SU-DHL-6 (cell line): Measurements from ENCODE around the gene GPC3.

Experiments
- H2AFZ ChIP-seq: fragments of 200-600 bp; sonication (generic); 2 replicates; pipeline ENCODE4 v1.6.1; 2014; ENCODE audit warnings: low read depth, mild to moderate bottlenecking, moderate library complexity, mixed read lengths, antibody characterized with exemption, low read length; ENCODE audit not compliant: severe bottlenecking
- H3F3A ChIP-seq: fragments of 200-600 bp; shearing (Covaris generic); 2 replicates; pipeline ENCODE4 v1.6.0; 2016; ENCODE audit warnings: antibody characterized with exemption, mild to moderate bottlenecking; ENCODE audit not compliant: insufficient read depth
- H3K27ac ChIP-seq: fragments of 200-600 bp; sonication (generic); 2 replicates; pipeline ENCODE4 v1.5.1; 2016; ENCODE audit warnings: low read depth, mild to moderate bottlenecking, low read length, moderate library complexity, mixed read lengths
- H3K27me3 ChIP-seq: fragments of 200-600 bp; sonication (generic), shearing (Covaris generic); 2 replicates; pipeline ENCODE4 v1.6.0; 2014; ENCODE audit warnings: mild to moderate bottlenecking, low read length
- H3K36me3 ChIP-seq: fragments of 200-600 bp; sonication (generic); 2 replicates; pipeline ENCODE4 v1.6.1; 2014; ENCODE audit warnings: mild to moderate bottlenecking, low read length, mixed read lengths
- H3K4me2 ChIP-seq: fragments of 300-600, 200-600 bp; shearing (Covaris generic), sonication (generic); 2 replicates; pipeline ENCODE4 v1.6.0; 2014; ENCODE audit warnings: low read length, low read depth, mild to moderate bottlenecking; ENCODE audit not compliant: poor library complexity, severe bottlenecking
- H3K4me3 ChIP-seq: fragments of 200-600 bp; sonication (generic); 2 replicates; pipeline ENCODE4 v1.5.1; 2014; ENCODE audit warnings: antibody characterized with exemption, low read length, mild to moderate bottlenecking, mixed read lengths; ENCODE audit not compliant: insufficient read depth, poor library complexity, severe bottlenecking
- H3K79me2 ChIP-seq: fragments of 200-600 bp; sonication (generic); 2 replicates; pipeline ENCODE4 v1.6.1; 2014; ENCODE audit warnings: mild to moderate bottlenecking, low read length, moderate library complexity; ENCODE audit not compliant: insufficient read depth
- H3K9ac ChIP-seq: fragments of 200-600 bp; sonication (generic); 2 replicates; pipeline ENCODE4 v1.7.0; 2014; ENCODE audit warnings: mild to moderate bottlenecking, low read length
- H3K9me2 ChIP-seq: fragments of 200-600 bp; sonication (generic); replicated peaks from 2 replicates; pipeline ENCODE4 v1.6.1; 2014; ENCODE audit warnings: low read length; ENCODE audit not compliant: insufficient read depth
- H3K9me3 ChIP-seq: fragments of 200-600 bp; sonication (generic); 2 replicates; pipeline ENCODE4 v1.6.1; 2014; ENCODE audit warnings: low read length, mixed read lengths; ENCODE audit not compliant: insufficient read depth
- H4K20me1 ChIP-seq: fragments of 200-600 bp; sonication (generic); 2 replicates; pipeline ENCODE4 v1.6.1; 2014; ENCODE audit warnings: low read depth, mild to moderate bottlenecking, antibody characterized with exemption, low read length, moderate library complexity, mixed read lengths
- CTCF ChIP-seq: fragments of 200-600 bp; sonication (generic); IDR thresholded peaks from one replicate; pipeline ENCODE4 v1.5.1; 2017; ENCODE audit warnings: antibody characterized with exemption, mild to moderate bottlenecking, low read length, moderate library complexity; ENCODE audit not compliant: insufficient read depth, poor library complexity, severe bottlenecking
- EZH2phosphoT487 ChIP-seq: fragments of 200-600 bp; sonication (generic), shearing (Covaris generic); conservative IDR thresholded peaks from 2 replicates; pipeline ENCODE4 v1.6.1; 2018; ENCODE audit warnings: mild to moderate bottlenecking, antibody characterized with exemption, low read length, moderate library complexity, mixed read lengths

The GPC3 gene

GRCh38 chrX:134025986-134026545 lies 40.7 kb upstream of the GPC3 start:
- Histone ChIP-seq H3K79me2 (no peaks in the 10 kb centered on the region), H3K9ac (no peak overlapping the region), H3K9me3 (no peaks in the 10 kb centered on the region), H3K4me3 (no peak overlapping the region), H3K9me2 (no peaks in the 10 kb centered on the region), H4K20me1 (no peaks in the 10 kb centered on the region), H2AFZ (no peak overlapping the region), H3K27ac (no peak overlapping the region), H3K36me3 (no peaks in the 10 kb centered on the region), H3K4me2 (no peak overlapping the region), H3F3A (no peaks in the 10 kb centered on the region), H3K27me3 (no peaks in the 10 kb centered on the region)
- TF ChIP-seq EZH2phosphoT487, result no peak
- TF ChIP-seq CTCF, result no peak

GRCh38 chrX:134024686-134025377 lies 39.4 kb upstream of the GPC3 start:
- Histone ChIP-seq H3K4me2 (no peak overlapping the region), H3K27ac (no peak overlapping the region), H3K4me3 (no peak overlapping the region), H3K27me3 (no peaks in the 10 kb centered on the region), H3K9ac (no peak overlapping the region), H2AFZ (no peak overlapping the region), H3K79me2 (no peaks in the 10 kb centered on the region), H3K36me3 (no peaks in the 10 kb centered on the region), H3F3A (no peaks in the 10 kb centered on the region), H3K9me3 (no peaks in the 10 kb centered on the region), H3K9me2 (no peaks in the 10 kb centered on the region), H4K20me1 (no peaks in the 10 kb centered on the region)
- TF ChIP-seq CTCF, result no peak

GRCh38 chrX:134023851-134024281 lies 38.5 kb upstream of the GPC3 start:
- no peaks in the 10 kb centered on the region for H3K36me3 ChIP-seq
- no peak overlapping the region for H3K9ac ChIP-seq
- no peaks in the 10 kb centered on the region for H3F3A ChIP-seq
- no peak overlapping the region for H2AFZ ChIP-seq
- no peaks in the 10 kb centered on the region for H4K20me1 ChIP-seq
- H3K79me2 ChIP-seq, result no peaks in the 10 kb centered on the region
- no peak overlapping the region for H3K4me2 ChIP-seq
- no peaks in the 10 kb centered on the region for H3K9me2 ChIP-seq
- H3K27me3 ChIP-seq, result no peaks in the 10 kb centered on the region
- no peaks in the 10 kb centered on the region for H3K9me3 ChIP-seq
- TF ChIP-seq EZH2phosphoT487 (no peak), CTCF (no peak)
- H3K4me3 ChIP-seq, result no peak overlapping the region
- H3K27ac ChIP-seq, result no peak overlapping the region
